Kasumi-1 (cell line): ENCODE measurements around the gene NNT.
"Not testable (repeated sequence)": the region's sequence is repeated elsewhere in the genome, so short reads cannot be mapped to it uniquely, and the experiment has no call there.

Experiments used
- DNase-seq, 2 experiments: peaks; one replicate each; lab custom pipeline; 2025; lab: John Stamatoyannopoulos, UW

NNT gene

DNA sequence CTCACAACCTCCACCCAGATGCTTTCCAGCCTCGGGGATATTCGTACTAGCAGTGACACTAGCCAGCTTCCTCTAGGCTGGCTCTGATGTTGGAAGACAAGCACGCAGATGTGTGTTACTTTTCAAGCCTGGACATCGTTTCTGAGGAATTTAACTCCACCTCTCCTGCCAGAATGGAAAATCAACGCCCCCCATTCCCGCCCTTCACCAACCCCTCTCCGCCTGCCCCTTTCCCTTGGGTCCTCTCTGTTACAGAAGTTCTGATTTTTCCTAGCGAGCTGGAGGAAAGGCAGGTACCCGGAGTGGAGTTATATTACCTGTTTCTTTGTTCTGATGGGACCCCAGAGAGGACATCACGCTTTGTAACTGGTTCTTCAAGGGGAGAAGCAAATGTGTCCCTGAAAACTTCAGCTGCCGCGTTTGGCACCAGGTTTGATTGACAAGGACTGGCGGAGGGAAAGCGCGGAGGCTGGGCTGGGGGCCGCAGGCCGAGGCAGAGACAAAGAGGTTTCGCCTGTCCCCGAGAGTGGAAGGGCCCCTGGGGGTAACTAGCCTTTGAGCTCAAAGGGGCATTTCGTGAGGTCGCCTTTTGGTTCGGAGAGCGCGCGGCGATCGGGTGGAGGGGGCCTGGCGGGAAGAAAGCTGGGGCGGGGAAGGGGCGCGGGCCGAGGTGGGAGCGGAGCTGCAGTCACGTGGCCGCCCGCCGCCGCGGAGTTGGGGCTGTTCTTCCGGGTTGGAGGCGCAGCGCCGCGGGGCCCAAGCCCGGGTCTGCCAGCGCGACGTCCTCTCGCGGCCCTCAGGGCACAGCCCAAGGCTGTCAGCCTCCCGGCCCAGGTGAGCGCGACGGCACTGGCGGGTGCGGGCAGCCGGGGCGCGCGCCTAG, at the start of gene NNT:
Gene NNT, plus strand, starts transcription at position 720 of the 883 bp plus-strand sequence. CDS start 6,016 bp downstream, outside the sequence.
- peak; percentile 69 for DNase-seq

DNA sequence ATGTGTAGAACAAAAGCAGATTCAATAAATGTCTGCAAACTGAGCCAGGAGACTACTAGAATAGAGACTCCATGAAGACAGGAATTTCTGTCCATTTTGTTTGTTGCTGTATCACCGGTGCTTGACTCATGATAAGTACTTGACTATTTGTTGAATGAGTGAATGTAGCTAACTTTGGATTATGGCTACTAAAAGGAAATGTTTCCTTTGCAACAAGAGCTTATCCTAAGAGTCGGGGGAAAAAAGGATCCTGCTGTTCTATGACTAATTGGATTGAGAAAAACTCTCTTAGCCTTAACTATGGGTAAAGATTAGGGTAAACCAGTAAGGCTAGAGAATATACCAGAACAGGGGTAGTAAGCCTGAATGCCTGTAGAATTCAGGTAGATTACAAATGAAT, 49.6 kb upstream of the NNT start:
- no peak for DNase-seq

DNA sequence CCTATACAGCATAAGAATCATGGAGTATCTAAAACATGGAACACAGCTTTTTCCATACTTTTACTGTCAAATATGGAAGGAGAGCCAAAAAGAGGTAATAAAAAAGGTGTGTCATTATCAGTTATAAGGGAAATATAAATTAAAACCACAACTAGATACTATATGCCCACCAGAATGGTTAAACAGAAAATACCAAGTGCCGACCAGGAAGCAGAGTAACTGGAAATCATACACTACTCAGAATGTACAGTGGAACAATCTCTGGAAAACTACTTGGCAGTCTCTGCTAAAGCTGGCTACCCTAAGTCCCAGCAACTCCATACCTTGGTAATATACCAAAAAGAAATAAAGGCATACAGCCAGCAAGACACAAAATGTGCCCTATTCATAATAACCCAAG, 48.5 kb upstream of the NNT start:
- DNase-seq, result no peak

GRCh38 chr5:43555895-43556606, 46.9 kb upstream of the NNT start:
- peak; percentile 35 to 60 for DNase-seq

GRCh38 chr5:43556607-43556856, 46.4 kb upstream of the NNT start:
- DNase-seq, result not testable (repeated sequence)

DNA sequence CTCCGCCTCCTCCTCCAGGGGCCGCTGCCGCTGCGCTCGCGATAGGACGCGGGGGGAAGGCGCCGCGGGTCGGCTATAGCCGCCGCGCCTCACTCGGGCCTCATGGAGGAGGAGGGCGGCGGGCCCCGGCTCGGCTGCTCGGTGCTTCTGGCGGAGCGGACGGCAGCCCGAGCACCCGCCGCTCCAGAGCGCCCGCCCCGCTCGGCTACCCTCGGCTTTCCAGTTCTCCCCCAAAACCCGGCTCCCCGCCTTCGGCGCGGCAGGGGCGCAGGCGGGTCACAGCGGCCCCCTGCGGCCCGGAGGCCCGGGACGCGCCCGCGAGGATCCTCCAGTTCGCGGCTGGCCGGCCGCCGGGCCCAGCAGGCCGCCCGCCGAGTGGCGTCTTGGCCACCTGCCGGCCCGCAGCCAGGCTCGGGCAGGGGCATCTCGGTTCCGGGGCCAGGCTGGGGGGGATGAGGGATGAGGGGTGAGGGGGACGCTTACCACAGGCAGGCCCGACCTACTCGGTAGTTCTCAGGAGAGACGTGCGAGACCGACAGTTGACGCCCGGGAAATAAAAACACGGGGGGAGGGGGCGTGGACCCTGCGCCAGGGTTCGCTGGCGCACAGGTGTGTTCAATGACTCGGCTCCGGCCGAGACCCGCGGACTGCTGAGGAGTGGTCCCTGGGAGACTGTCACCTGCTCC, 46.0 kb upstream of the NNT start, which contains the start of gene PAIP1:
Gene PAIP1, minus strand, starts transcription at position 221 of the 686 bp plus-strand sequence. CDS start 231 bp downstream, outside the sequence.
- peak; percentile 66 to 76 for DNase-seq

- DNase-seq, result no peak
Observed at GRCh38 chr5:43560128-43560527, 42.9 kb upstream of the NNT start.

- DNase-seq, result no peak
Observed at GRCh38 chr5:43561356-43561755, 41.6 kb upstream of the NNT start.

- DNase-seq, result no peak
Observed at GRCh38 chr5:43563321-43563720, 39.7 kb upstream of the NNT start.

DNA sequence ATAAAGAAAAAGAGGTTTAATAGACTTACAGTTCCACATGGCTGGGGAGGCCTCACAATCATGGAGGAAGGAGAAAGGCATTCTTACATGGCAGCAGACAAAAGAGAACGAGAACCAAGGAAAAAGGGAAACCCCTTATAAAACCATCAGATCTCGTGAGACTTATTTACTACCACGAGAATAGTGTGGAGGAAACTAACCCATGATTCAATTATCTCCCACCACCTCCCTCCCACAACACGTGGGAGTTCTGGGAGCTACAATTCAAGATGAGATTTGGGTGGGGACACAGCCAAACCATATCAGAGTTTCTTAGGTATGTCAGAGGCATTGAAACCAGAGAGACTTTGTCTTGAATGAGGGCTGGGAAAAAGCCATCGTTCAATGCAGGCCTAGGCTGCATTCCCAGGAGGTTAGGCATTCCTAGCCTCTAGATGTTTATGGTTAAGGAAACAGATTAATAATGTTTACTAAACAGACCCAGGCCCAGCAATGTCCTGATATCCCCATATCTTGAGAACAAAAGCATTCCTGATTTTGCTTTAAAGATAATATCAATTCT, 38.6 kb upstream of the NNT start:
- no peak for DNase-seq

DNA sequence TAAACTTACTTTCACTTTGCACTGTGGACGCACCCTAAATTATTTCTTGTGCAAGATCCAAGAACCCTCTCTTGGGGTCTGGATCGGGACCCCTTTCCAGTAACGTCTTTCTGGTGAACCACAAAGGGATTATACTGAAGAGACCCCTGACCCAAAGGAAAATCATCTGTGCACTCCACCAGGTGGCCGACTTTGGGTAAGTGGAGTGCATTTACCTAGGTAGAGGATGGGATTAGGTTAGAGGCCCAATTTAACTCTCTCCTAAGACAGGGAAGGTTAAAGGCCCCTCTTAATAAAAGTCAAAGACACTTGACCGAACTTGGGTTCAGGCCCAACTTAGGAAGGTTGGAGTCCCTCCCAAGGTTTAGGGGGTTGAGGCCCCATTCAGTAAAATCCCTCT, 37.9 kb upstream of the NNT start:
- no peak for DNase-seq

DNA sequence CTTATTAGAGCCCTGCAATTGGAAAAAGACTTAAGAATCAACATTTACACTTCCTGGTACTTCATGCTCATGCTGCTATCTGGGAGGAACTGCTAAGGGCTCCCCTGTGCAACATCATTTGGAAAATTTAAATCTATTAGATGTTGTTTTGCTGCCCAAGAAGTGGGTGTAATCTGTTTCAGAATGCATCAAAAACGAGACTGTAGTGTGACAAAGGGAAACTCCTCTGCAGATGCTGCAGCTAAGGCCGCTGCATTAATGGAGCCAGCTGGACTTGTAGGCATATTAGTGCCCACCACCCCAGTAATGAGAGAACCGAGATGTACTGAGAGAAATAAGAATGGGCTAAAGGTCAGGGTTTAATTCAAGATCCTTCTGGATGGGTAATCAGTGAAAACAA, 35.0 kb upstream of the NNT start:
- DNase-seq, result no peak

DNA sequence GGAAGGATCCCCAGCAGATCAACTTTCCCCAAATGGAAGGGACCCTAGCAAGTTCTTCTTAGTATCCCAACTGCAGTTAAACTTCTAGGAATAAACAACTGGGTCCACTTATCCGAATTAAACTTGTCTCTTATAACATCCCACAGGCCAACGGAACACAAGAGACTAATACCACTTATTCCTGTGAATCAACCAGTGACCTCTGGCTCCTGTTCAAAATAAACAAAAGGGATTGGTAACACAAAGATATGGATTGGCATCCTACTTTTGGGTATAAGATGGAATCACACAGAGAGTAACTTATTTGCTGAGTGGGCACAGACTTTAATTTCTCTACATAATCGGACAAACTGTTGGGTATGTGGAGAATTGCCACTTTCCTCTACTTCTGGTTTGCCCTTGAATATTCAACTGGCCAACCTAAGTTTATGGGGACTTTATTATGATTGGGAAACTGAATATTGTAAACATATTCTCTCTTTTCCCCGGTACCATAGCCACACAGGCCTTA, 33.7 kb upstream of the NNT start:
- no peak for DNase-seq

GRCh38 chr5:43570450-43571158, 32.4 kb upstream of the NNT start:
- DNase-seq, result no peak

DNA sequence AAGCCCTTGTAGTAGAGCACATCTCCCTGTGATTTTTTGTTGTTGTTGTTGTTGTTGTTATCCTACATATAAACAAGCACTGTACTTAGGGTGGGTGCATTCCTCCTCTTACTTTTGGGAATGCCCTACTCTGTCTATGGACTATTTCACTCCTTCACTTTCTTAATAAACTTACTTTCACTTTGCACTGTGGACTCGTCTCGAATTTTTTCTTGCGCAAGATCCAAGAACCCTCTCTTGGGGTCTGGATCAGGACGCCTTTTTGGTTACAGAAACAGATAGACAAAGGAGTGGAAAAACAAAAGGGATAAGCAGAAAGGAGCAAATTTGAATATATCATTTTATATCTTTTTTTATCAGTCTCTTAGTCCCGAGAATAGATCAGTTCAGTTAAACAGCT, 31.7 kb upstream of the NNT start:
- DNase-seq, result no peak

DNA sequence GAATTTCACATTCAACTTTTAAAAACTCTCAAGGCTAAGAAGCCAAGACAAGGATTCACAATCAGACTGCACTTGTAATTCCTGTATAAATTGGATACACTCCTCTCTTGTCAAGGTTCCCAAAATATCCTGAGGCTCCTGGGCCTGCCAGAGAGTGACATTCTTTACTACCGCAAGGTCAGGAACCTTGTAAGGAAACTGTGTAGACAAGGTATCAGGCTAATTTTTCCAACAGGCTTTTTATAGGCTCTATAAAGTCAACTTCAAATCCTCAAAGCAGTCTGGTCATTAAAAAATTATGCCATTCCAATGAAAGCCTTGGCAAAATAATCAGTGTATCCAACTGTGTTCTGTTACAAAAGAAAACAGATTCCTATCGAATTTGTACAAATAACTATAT, 30.6 kb upstream of the NNT start:
- no peak for DNase-seq

DNA sequence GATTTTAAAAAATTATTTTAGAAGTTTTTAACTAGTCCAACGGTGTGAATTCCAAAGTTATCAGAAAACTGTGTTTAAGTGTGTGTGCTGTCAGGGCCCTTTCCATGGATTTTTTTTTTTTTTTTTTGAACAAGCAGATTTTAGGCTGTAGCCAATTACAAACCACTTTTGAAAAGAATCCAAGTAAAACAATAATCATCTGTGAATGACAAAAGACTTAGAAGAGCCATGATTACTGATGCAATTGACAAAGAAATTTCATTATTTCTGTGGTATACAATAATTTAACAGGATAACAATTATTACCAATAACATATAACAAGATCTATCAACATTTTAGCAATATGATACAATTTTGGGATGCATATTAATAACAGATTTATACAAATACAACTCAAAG, 29.9 kb upstream of the NNT start:
- DNase-seq, result no peak

GRCh38 chr5:43580402-43581210, 22.4 kb upstream of the NNT start:
- not testable (repeated sequence) for DNase-seq

GRCh38 chr5:43581398-43581797, 21.6 kb upstream of the NNT start:
- DNase-seq, result no peak

GRCh38 chr5:43582082-43583005, 20.6 kb upstream of the NNT start:
- no peak for DNase-seq
